CD4-positive, alpha-beta T cell treated with Interleukin-17A for 1 hour (primary cell): ENCODE results near the gene KANSL3.
A peak's percentile ranks its signal among the peaks of the same experiment; 100 is the strongest.
"Not testable (repeated sequence)": the region's sequence is repeated elsewhere in the genome, so short reads cannot be mapped to it uniquely, and the experiment has no call there.

Experiments
- DNase-seq: peaks from one replicate; pipeline ENCODE4 v3.0.0-alpha.2; 2020

Gene KANSL3

GRCh38 chr2:96638144-96639121 lies at the start of gene KANSL3:
TSS of gene KANSL3 (minus strand) at chr2:96638312. CDS start at chr2:96637135, 1,177 bp downstream.
- DNase-seq: peak; percentile 93

GRCh38 chr2:96687266-96687665 lies 49.2 kb upstream of the KANSL3 start:
- DNase-seq: no peak

- DNase-seq: no peak
Observed at GRCh38 chr2:96685577-96686459, 47.7 kb upstream of the KANSL3 start.

- no peak for DNase-seq
Observed at GRCh38 chr2:96684883-96685576, 46.9 kb upstream of the KANSL3 start.

GRCh38 chr2:96683972-96684820 lies 46.1 kb upstream of the KANSL3 start:
- DNase-seq: no peak

GRCh38 chr2:96683307-96683706 lies 45.2 kb upstream of the KANSL3 start:
- DNase-seq: no peak

- DNase-seq: no peak
Observed at GRCh38 chr2:96681540-96681939, 43.4 kb upstream of the KANSL3 start.

GRCh38 chr2:96680561-96681141 lies 42.5 kb upstream of the KANSL3 start:
- DNase-seq: no peak

GRCh38 chr2:96679848-96680247 lies 41.7 kb upstream of the KANSL3 start:
- DNase-seq: no peak

- DNase-seq: no peak
Observed at GRCh38 chr2:96669539-96670215, 31.6 kb upstream of the KANSL3 start.

GRCh38 chr2:96668771-96669170 lies 30.7 kb upstream of the KANSL3 start:
- DNase-seq: no peak

GRCh38 chr2:96665717-96666116 lies 27.6 kb upstream of the KANSL3 start:
- not testable (repeated sequence) for DNase-seq

GRCh38 chr2:96665083-96665569 lies 27.0 kb upstream of the KANSL3 start:
- DNase-seq: no peak

GRCh38 chr2:96664366-96664925 lies 26.3 kb upstream of the KANSL3 start:
- no peak for DNase-seq

- no peak for DNase-seq
Observed at GRCh38 chr2:96663829-96664228, 25.7 kb upstream of the KANSL3 start.

- no peak for DNase-seq
Observed at GRCh38 chr2:96663177-96663576, 25.1 kb upstream of the KANSL3 start.

GRCh38 chr2:96662360-96662759 lies 24.2 kb upstream of the KANSL3 start:
- no peak for DNase-seq

- DNase-seq: no peak
Observed at GRCh38 chr2:96661324-96661723, 23.2 kb upstream of the KANSL3 start.

GRCh38 chr2:96656540-96656939 lies 18.4 kb upstream of the KANSL3 start:
- no peak for DNase-seq

GRCh38 chr2:96655526-96655925 lies 17.4 kb upstream of the KANSL3 start:
- DNase-seq: no peak
